B cell (primary cell): ENCODE data around the gene AQP9. TPM values are rescaled to one million over a fixed set of nuclear protein-coding genes. Genes with fewer than 3 reads are reported as not detected.

Source experiments
- ATAC-seq: fragments of 200-7000 bp; cut with Tn5 transposase; one replicate; pipeline ENCODE4 v1.10.0; 2021; ENCODE audit warnings: low read depth, mild to moderate bottlenecking, moderate number of reproducible peaks, moderate library complexity
- CTCF ChIA-PET: fragments of 350-600 bp; sonication (Branson Sonifier 250); formaldehyde crosslinking; loops from one replicate; lab custom pipeline; 2021; ENCODE audit warnings: antibody characterized with exemption, inconsistent platforms; lab: Charles Lee
- POLR2A ChIA-PET: fragments of 350-600 bp; sonication (Branson Sonifier 250); formaldehyde crosslinking; loops from one replicate; lab custom pipeline; 2021; ENCODE audit warnings: antibody characterized with exemption; lab: Charles Lee
- DNase-seq: peaks from one replicate; pipeline ENCODE4 v3.0.0; 2013
- H2AFZ ChIP-seq: 2 replicates; pipeline ENCODE4 v1.6.1; 2012; ENCODE audit warnings: mild to moderate bottlenecking, low read depth, low read length; ENCODE audit not compliant: insufficient read depth, poor library complexity, severe bottlenecking
- H3K27ac ChIP-seq, 2 donors: 1 replicate in 1 of 2; 2 replicates in 1 of 2; pipeline ENCODE4 v1.5.1; 2012 to 2013; ENCODE audit warnings: low read length in 2 of 2, mild to moderate bottlenecking in 2 of 2, moderate library complexity in 1 of 2
- H3K27me3 ChIP-seq, 4 experiments: fragments of 200-600 bp in 1 of 4; sonication (generic) in 1 of 4; replicated peaks in 1 of 4; 1 replicate in 2 of 4; 2 replicates in 2 of 4; pipeline versions ENCODE4 v1.6.1 to v1.7.0; 2013 to 2016; ENCODE audit warnings: low read length in 3 of 4, mild to moderate bottlenecking in 2 of 4, mixed read lengths in 1 of 4, moderate library complexity in 1 of 4; ENCODE audit not compliant: insufficient read depth in 4 of 4, control insufficient read depth in 3 of 4; ENCODE audit errors: control extremely low read depth in 1 of 4
- H3K36me3 ChIP-seq, 2 experiments: replicated peaks in 1 of 2; 1 replicate in 1 of 2; 2 replicates in 1 of 2; pipeline versions ENCODE4 v1.6.1 to v1.7.1; 2013; ENCODE audit warnings: low read length in 1 of 2; ENCODE audit not compliant: insufficient read depth in 2 of 2, control insufficient read depth in 1 of 2; ENCODE audit errors: control extremely low read depth in 1 of 2, extremely low read depth in 1 of 2
- H3K4me1 ChIP-seq, 2 donors: fragments of 200-600 bp in 1 of 2; sonication (generic) in 1 of 2; 1 replicate in 1 of 2; 2 replicates in 1 of 2; pipeline versions ENCODE4 v1.5.1 to v1.6.1; 2013 to 2017; ENCODE audit warnings: low read length in 2 of 2; ENCODE audit not compliant: control insufficient read depth in 2 of 2, insufficient read depth in 2 of 2
- H3K4me2 ChIP-seq: replicated peaks from 2 replicates; pipeline ENCODE3; 2012; ENCODE audit warnings: mild to moderate bottlenecking, low read depth, low read length; ENCODE audit not compliant: poor library complexity, severe bottlenecking
- H3K4me3 ChIP-seq, 5 experiments: fragments of 200-600 bp in 1 of 5; sonication (generic) in 1 of 5; 1 replicate in 3 of 5; 2 replicates in 2 of 5; pipeline versions ENCODE4 v1.5.1 to v1.7.0; 2011 to 2016; ENCODE audit warnings: low read length in 4 of 5, mild to moderate bottlenecking in 4 of 5, low read depth in 2 of 5, control low read depth in 1 of 5, moderate library complexity in 1 of 5; ENCODE audit not compliant: insufficient read depth in 1 of 5; ENCODE audit errors: control extremely low read depth in 1 of 5, extremely low read depth in 1 of 5
- H3K79me2 ChIP-seq: fragments of 200-600 bp; sonication (generic); one replicate; pipeline ENCODE4 v1.6.0; 2016; ENCODE audit warnings: low read length; ENCODE audit not compliant: control insufficient read depth, insufficient read depth
- H3K9ac ChIP-seq: fragments of 200-600 bp; sonication (generic); 2 replicates; pipeline ENCODE4 v1.6.1; 2017; ENCODE audit warnings: mild to moderate bottlenecking, low read length, moderate library complexity
- H3K9me3 ChIP-seq, 3 donors: one replicate each; pipeline versions ENCODE4 v1.6.1 to v1.7.1; 2013; ENCODE audit warnings: low read length in 2 of 3; ENCODE audit not compliant: control insufficient read depth in 2 of 3, insufficient read depth in 1 of 3; ENCODE audit errors: control extremely low read depth in 1 of 3
- H4K20me1 ChIP-seq: 2 replicates; pipeline ENCODE4 v1.6.0; 2012; ENCODE audit warnings: mild to moderate bottlenecking, low read length; ENCODE audit not compliant: insufficient read depth, control insufficient read depth, poor library complexity, severe bottlenecking
- H3K27ac Mint-ChIP-seq: one replicate; pipeline ENCODE4 v1.8.0; 2021; ENCODE audit warnings: mixed read lengths
- H3K27me3 Mint-ChIP-seq: one replicate; pipeline ENCODE4 v1.8.0; 2021; ENCODE audit warnings: mixed read lengths
- H3K4me1 Mint-ChIP-seq: one replicate; pipeline ENCODE4 v1.8.0; 2021; ENCODE audit warnings: mixed read lengths
- H3K4me3 Mint-ChIP-seq: one replicate; pipeline ENCODE4 v1.8.0; 2021; ENCODE audit warnings: mixed read lengths
- H3K9me3 Mint-ChIP-seq: one replicate; pipeline ENCODE4 v1.8.0; 2022; ENCODE audit warnings: mixed read lengths; ENCODE audit not compliant: insufficient read depth
- EZH2 ChIP-seq: IDR thresholded peaks from 2 replicates; pipeline ENCODE4 v1.6.1; 2012; ENCODE audit warnings: borderline replicate concordance, low read depth, mild to moderate bottlenecking, moderate library complexity, low read length; ENCODE audit not compliant: insufficient read depth, poor library complexity, severe bottlenecking
- WGBS: methylation state at CpG from one replicate; pipeline ENCODE4 v1.1.5; 2013; ENCODE audit warnings: missing lambda C conversion rate; ENCODE audit not compliant: insufficient coverage; 5-methylcytosine and 5-hydroxymethylcytosine counted together
- intact Hi-C: fragments of 100-400 bp; cut with micrococcal nuclease; formaldehyde crosslinking; loops from one replicate; pipeline ENCODE4 v1.10.0; 2022
- polyA plus RNA-seq: library from polyadenylated mRNA; depleted of rRNA; stranded (reverse); fragments of >200 nt; gene quantifications from 2 replicates; pipeline ENCODE4 v1.2.3, GENCODE V29; 2012
- total RNA-seq, 2 donors: library from RNA; stranded (reverse); fragments of 120-200 nt in 1 of 2; gene quantifications; 1 replicate in 1 of 2; 2 replicates in 1 of 2; pipeline versions ENCODE4 v1.2.3 to v1.2.4, GENCODE V29; 2013 to 2022
- TF ChIP-seq, protein P1 (sequence below): fragments of 200-600 bp; IDR thresholded peaks from one replicate; pipeline ENCODE4 v1.8.0; 2022; ENCODE audit warnings: antibody characterized with exemption, mild to moderate bottlenecking

AQP9 gene
- total and polyA plus RNA-seq, 2 donors (not counting 1 experiment from before 2014, with no cell fraction given): 0.10 TPM; not detected in 1

DNA sequence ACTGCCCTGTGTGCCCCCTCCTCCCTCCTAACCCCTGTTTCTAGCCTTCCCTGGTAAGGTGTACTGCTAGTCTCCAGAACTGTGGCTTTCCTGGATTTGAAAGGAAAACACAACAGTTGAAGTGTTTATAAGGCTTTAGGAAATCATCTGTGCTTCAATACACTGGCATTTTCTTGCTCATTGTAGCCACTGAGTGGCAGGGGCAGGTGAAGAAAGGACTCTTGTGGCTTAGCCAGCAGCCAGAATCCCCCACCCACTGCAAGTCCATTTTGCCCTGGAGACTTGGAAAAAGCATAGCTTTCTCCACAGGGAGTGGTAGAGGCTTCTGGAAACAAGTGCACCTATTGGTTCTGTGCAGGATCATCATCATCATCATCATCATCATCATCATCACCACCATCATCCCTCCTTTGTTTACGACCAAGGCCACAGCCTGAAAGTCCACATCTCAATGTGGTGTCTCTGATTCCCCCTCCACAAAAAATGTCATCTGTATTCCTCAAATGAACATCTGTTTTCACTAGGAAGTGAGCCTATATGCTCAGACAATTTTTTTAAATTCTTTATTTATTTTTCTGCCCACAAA, 33.4 kb downstream of the AQP9 start:
- Histone ChIP-seq H3K4me2 (no peak overlapping the region), H3K9me3 (no peaks in the 10 kb centered on the region), H3K27ac (no peak overlapping the region), H4K20me1 (no peaks in the 10 kb centered on the region), H2AFZ (no peak overlapping the region), H3K79me2 (no peaks in the 10 kb centered on the region), H3K4me1 (no peaks in the 10 kb centered on the region), H3K27me3 (peaks cover 0 to 13% (median 0%) of the 10 kb centered on the region in 4 experiments), H3K36me3 (no peaks in the 10 kb centered on the region), H3K4me3 (no peak overlapping the region), H3K9ac (no peak overlapping the region)
- intact Hi-C loops: no loop called here
- no peak overlapping the region for H3K4me3 Mint-ChIP-seq
- TF ChIP-seq, protein P1, sequence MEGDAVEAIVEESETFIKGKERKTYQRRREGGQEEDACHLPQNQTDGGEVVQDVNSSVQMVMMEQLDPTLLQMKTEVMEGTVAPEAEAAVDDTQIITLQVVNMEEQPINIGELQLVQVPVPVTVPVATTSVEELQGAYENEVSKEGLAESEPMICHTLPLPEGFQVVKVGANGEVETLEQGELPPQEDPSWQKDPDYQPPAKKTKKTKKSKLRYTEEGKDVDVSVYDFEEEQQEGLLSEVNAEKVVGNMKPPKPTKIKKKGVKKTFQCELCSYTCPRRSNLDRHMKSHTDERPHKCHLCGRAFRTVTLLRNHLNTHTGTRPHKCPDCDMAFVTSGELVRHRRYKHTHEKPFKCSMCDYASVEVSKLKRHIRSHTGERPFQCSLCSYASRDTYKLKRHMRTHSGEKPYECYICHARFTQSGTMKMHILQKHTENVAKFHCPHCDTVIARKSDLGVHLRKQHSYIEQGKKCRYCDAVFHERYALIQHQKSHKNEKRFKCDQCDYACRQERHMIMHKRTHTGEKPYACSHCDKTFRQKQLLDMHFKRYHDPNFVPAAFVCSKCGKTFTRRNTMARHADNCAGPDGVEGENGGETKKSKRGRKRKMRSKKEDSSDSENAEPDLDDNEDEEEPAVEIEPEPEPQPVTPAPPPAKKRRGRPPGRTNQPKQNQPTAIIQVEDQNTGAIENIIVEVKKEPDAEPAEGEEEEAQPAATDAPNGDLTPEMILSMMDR: no peak
- no peak for TF ChIP-seq EZH2
- ChIA-PET CTCF (no interaction called here), POLR2A (no interaction called here)
- 100% methylated on average over 1 of the region's 1 CpG for whole genome bisulfite sequencing
- peaks cover 35% of the 10 kb centered on the region for H3K27me3 Mint-ChIP-seq
- H3K27ac Mint-ChIP-seq: no peak overlapping the region
- DNase-seq (no peak), ATAC-seq (no peak)
- H3K4me1 Mint-ChIP-seq: no peaks in the 10 kb centered on the region
- no peaks in the 10 kb centered on the region for H3K9me3 Mint-ChIP-seq

DNA sequence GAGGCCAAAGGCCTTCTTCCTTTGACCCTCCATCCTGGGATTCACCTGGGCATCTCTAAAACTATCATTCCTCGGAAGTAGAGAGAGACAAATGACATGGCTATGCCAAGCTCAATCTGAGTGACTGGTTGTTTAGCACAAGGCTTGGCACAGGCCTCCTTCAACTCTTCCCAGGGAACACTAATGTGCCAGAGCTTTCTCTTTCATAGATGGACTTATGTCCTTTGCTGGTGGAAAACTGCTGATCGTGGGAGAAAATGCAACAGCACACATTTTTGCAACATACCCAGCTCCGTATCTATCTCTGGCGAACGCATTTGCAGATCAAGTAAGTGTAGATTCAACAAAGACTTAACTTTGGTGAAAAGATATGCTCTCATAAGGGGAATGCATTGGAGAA, 36.5 kb downstream of the AQP9 start:
- no peak for DNase-seq
- no peak overlapping the region for H3K27ac ChIP-seq
- Mint-ChIP-seq H3K27ac (no peak overlapping the region), H3K4me3 (no peak overlapping the region), H3K27me3 (peaks cover 30% of the 10 kb centered on the region), H3K9me3 (no peaks in the 10 kb centered on the region), H3K4me1 (no peaks in the 10 kb centered on the region)
- intact Hi-C loops: no loop called here
- TF ChIP-seq EZH2: no peak
- TF ChIP-seq, protein P1: no peak
- H3K36me3 ChIP-seq: no peaks in the 10 kb centered on the region
- peaks cover 0 to 7% (median 0%) of the 10 kb centered on the region in 4 experiments for H3K27me3 ChIP-seq
- no peak overlapping the region for H3K4me3 ChIP-seq
- no peak for ATAC-seq
- POLR2A ChIA-PET: no interaction called here
- no peaks in the 10 kb centered on the region for H3K9me3 ChIP-seq
- no peak overlapping the region for H3K4me2 ChIP-seq
- 100% methylated on average over 1 of the region's 5 CpGs for WGBS
- H4K20me1 ChIP-seq: no peaks in the 10 kb centered on the region
- no peak overlapping the region for H2AFZ ChIP-seq
- H3K4me1 ChIP-seq: no peaks in the 10 kb centered on the region
- no peak overlapping the region for H3K9ac ChIP-seq
- no peaks in the 10 kb centered on the region for H3K79me2 ChIP-seq
- CTCF ChIA-PET: no interaction called here
